ENCODE measurements around the gene ANKRD11. TPM values are rescaled to one million over a fixed set of nuclear protein-coding genes. Genes with fewer than 3 reads are reported as not detected.

Gene ANKRD11
- total RNA-seq, 1 experiment from 2014 or later, result 266 TPM

DNA sequence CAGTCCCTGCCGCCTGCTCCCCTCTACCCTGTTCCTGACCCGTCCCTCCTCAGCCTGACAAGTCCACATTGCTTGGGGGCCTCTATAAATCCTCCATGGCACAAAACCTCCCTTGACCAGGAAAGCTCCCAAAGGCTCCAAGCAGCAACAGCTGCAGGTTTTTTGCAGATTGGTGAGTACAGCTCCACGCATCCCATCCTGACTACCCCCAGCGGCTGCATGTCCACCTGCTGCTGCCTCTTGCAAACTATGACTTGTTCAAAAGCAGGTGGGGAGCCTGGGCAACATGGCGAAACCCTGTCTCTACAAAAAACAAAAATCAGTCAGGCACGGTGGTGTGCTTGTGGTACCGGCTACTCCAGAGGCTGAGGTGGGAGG, 122.8 kb downstream of the ANKRD11 start:
- RAD21 ChIA-PET (ENCODE audit: low non-redundant PET in 1 of 2, low total read pairs in 2 of 2, uncharacterized antibody in 2 of 2, unreplicated experiment in 2 of 2), result no interaction called here
- Histone ChIP-seq H3K36me3 (ENCODE audit: control insufficient read depth in 1 of 2, insufficient read depth in 2 of 2, low read length in 2 of 2) (no peaks in the 10 kb centered on the region), H3K9me2 (ENCODE audit: insufficient read depth) (no peaks in the 10 kb centered on the region), H2AFZ (ENCODE audit: low read depth, low read length, poor library complexity, severe bottlenecking) (no peak overlapping the region), H3K27me3 (ENCODE audit: insufficient read depth, low read length) (no peaks in the 10 kb centered on the region), H4K20me1 (ENCODE audit: insufficient read depth) (peaks cover 50% of the 10 kb centered on the region; the same call in 1 of the 2 replicates), H3K9me3 (ENCODE audit: control insufficient read depth in 1 of 2, insufficient read depth in 1 of 2, low read depth in 1 of 2, low read length in 2 of 2) (no peaks in the 10 kb centered on the region), H3K27ac (ENCODE audit: low read depth, low read length) (no peak overlapping the region), H3K4me1 (ENCODE audit: control insufficient read depth in 1 of 2, insufficient read depth in 2 of 2, low read length in 2 of 2) (peaks cover 38 to 61% of the 10 kb centered on the region in 2 experiments), H3K4me3 (replicated peaks in 1 of 2; ENCODE audit: low read depth in 1 of 2, low read length in 2 of 2) (no peak overlapping the region), H3K9ac (ENCODE audit: low read length) (no peak overlapping the region), H3K4me2 (ENCODE audit: low read length) (no peak overlapping the region), H3K79me2 (ENCODE audit: insufficient read depth, low read length) (peaks cover 99% of the 10 kb centered on the region)
- DNase-seq (ENCODE audit: low read depth, low spot score) (no peak), ATAC-seq (no peak)
- TF ChIP-seq ZNF274 (IDR thresholded peaks at IDR 0.05; ENCODE audit: low read depth, low read length) (no peak), TCF7L2 (IDR thresholded peaks at IDR 0.05; ENCODE audit: borderline replicate concordance, extremely low read depth, insufficient read depth, insufficient read length) (no peak), ZFX (IDR thresholded peaks at IDR 0.05) (no peak), JUND (IDR thresholded peaks at IDR 0.05) (no peak)
- TF ChIP-seq, protein P1, sequence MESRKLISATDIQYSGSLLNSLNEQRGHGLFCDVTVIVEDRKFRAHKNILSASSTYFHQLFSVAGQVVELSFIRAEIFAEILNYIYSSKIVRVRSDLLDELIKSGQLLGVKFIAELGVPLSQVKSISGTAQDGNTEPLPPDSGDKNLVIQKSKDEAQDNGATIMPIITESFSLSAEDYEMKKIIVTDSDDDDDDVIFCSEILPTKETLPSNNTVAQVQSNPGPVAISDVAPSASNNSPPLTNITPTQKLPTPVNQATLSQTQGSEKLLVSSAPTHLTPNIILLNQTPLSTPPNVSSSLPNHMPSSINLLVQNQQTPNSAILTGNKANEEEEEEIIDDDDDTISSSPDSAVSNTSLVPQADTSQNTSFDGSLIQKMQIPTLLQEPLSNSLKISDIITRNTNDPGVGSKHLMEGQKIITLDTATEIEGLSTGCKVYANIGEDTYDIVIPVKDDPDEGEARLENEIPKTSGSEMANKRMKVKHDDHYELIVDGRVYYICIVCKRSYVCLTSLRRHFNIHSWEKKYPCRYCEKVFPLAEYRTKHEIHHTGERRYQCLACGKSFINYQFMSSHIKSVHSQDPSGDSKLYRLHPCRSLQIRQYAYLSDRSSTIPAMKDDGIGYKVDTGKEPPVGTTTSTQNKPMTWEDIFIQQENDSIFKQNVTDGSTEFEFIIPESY (IDR thresholded peaks at IDR 0.05; ENCODE audit: extremely low read depth, insufficient replicate concordance, low read length), result no peak
- POLR2A ChIA-PET, result no interaction called here
- CTCF ChIA-PET, result no interaction called here
- intact Hi-C loops (cut with micrococcal nuclease), result no loop called here
- no TSS peak for BruUV-seq (replicated peaks)

- peaks cover 50% of the 10 kb centered on the region; the same call in 1 of the 2 replicates for H4K20me1 ChIP-seq (ENCODE audit: insufficient read depth)
- H3K4me3 ChIP-seq (replicated peaks in 1 of 2; ENCODE audit: low read depth in 1 of 2, low read length in 2 of 2), result no peak overlapping the region
- no peaks in the 10 kb centered on the region for H3K9me3 ChIP-seq (ENCODE audit: control insufficient read depth in 1 of 2, insufficient read depth in 1 of 2, low read depth in 1 of 2, low read length in 2 of 2)
- H3K36me3 ChIP-seq (ENCODE audit: control insufficient read depth in 1 of 2, insufficient read depth in 2 of 2, low read length in 2 of 2), result no peaks in the 10 kb centered on the region
- CTCF ChIA-PET, result no interaction called here
- no TSS peak for BruUV-seq (replicated peaks)
- ATAC-seq (no peak), DNase-seq (ENCODE audit: low read depth, low spot score) (no peak)
- RAD21 ChIA-PET (ENCODE audit: low non-redundant PET in 1 of 2, low total read pairs in 2 of 2, uncharacterized antibody in 2 of 2, unreplicated experiment in 2 of 2), result no interaction called here
- no peak overlapping the region for H3K9ac ChIP-seq (ENCODE audit: low read length)
- H3K4me1 ChIP-seq (ENCODE audit: control insufficient read depth in 1 of 2, insufficient read depth in 2 of 2, low read length in 2 of 2), result peaks cover 38 to 65% of the 10 kb centered on the region in 2 experiments
- no peak overlapping the region for H3K27ac ChIP-seq (ENCODE audit: low read depth, low read length)
- no peak overlapping the region for H3K4me2 ChIP-seq (ENCODE audit: low read length)
- H2AFZ ChIP-seq (ENCODE audit: low read depth, low read length, poor library complexity, severe bottlenecking), result no peak overlapping the region
- no peaks in the 10 kb centered on the region for H3K9me2 ChIP-seq (ENCODE audit: insufficient read depth)
- POLR2A ChIA-PET, result no interaction called here
- intact Hi-C loops (cut with micrococcal nuclease), result no loop called here
- no peak for TF ChIP-seq POLR2A (IDR thresholded peaks at IDR 0.05; ENCODE audit: borderline replicate concordance, extremely low read depth, insufficient read depth, insufficient read length)
- TF ChIP-seq POLR2AphosphoS5 (IDR thresholded peaks at IDR 0.05; ENCODE audit: low read depth, low read length), result 0 out of 2 replicates have a peak, but pooled peaks have one; percentile 6
- no peaks in the 10 kb centered on the region for H3K27me3 ChIP-seq (ENCODE audit: insufficient read depth, low read length)
- peaks cover 99% of the 10 kb centered on the region for H3K79me2 ChIP-seq (ENCODE audit: insufficient read depth, low read length)
Observed at GRCh38 chr16:89366561-89367537, 123.5 kb downstream of the ANKRD11 start.

Data from HCT116 (cell line).